ENCODE data around the gene LHFPL3.

Gene LHFPL3

DNA sequence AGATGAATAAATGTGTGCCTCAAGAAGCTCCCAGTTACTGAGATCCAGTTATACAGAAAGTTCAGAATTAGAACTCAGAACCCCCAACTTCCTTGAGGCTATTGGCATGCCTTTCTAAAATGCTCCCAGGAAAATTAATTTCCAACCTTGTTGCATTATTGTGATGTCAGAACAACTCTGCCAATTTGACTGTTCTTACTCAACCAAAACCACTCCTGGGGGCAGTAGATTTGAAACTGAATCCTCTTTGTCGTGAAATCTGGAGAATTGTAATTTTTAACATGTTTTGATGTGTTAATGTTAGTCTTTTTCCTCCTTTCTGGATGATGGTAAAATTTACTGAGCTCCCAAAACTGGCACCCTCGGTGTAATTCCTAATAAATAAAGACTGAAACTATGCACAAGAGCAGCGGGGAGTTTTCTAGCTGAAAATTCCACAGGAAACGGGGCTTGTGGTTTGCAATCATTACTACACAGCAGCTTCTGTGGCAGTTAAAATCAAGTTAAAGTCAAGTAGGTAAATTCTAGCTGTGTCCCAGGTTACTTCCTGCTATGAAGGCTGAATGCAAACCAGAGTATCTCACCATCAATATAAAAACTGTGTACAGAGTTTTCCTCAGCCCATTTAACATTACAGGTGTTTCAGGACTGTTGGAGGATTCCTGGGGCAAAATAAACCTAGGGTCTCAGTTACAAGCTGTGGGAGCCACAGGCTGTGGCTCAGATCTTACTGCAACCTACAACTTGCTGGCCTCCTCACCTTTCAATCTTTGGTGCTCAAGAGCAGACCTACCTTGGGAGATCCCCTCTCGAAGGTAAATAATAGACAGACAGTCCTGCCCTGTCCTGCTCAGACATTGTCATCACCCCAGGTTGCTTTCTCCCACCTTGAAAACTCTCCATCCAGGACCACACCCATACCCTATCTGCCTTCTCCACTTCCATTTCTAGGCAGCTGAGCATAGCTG, 529.3 kb downstream of the LHFPL3 start:
- DNase-seq: peak; percentile 55

DNA sequence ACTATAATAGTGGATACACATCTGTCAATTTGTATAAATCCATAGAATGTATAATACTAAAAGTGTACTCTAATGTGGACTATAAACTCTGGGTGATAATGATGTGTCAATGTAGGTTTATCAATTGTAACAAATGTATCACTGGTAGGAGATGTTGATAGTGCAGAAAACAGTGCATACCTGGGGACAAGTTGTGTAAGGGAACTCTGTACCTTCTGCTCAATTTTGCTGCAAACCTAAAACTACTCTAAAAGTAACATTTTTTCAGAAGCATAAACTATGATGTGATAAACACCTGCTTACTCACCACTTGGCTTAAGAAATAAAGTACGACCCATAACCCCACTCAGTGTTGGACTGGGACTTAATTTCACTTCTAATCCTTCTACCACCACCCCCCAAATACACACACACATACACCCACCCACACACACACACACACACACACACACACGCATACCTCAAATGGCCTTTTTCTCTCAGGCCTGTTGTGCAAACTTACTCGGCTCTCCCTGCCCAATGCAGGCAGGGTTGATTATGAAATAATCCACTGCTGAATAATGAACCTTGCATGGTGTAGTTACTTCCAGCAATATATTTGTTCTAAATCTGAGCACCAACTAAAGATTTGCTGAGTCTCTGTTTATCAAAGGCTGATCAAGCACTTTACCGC, 531.5 kb downstream of the LHFPL3 start:
- no peak for DNase-seq

- no peak for DNase-seq
Measured at GRCh38 chr7:104861729-104862390, 533.5 kb downstream of the LHFPL3 start.

DNA sequence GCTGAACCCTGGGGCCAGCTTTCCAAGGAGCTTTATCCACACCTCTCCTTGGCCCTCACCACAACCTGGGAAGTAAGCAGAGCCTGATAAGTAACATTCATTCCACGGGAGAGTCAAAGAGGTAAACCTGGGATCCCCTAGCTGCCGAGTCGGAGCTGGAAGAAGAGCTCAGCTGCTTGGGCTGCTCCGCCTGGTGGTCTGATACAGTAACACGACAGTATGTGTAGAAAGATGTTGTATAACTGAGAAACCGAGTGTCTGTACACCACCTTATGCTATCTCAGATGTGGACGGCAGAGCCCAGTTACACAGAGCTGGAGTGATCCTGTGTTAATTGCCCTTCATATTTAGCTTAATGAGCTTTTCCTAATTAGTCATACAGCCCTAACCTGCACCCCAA, 534.3 kb downstream of the LHFPL3 start:
- peak; percentile 61 for DNase-seq

DNA sequence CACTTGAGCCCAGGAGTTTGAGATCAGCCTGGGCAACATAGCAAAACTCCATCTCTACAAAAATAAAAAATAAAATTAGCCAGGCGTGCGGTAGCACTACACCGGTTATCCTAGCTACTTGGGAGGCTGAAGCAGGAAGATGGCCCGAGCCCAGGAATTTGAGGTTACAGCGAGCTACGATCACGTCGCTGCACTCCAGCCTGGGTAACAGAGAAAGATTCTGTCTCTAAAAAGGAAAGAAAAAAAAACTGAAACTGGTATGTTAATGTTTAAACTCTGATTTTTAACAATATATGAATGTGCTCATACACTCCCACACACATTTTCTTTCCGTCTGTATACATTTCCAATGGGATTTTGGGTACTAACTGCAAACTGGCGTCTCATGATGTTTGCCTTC, 545.0 kb downstream of the LHFPL3 start:
- no peak for DNase-seq

DNA sequence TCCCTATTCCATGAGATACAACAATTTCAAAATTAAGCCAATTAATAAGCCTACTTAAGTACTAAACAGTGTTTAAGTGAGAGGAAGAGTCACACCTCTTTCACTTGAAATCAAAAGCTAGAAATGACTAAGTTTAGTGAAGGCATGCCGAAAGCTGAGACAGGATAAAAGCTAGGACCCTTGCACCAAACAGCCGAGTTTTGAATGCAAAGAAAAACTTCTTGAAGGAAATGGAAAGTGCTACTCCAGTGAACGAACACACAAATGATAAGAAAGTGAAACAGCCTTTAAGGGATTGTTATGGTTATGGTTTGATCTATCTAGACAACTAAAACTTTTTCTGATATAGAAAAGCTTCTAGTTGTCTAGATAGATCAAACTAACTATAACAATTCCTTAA, 550.2 kb downstream of the LHFPL3 start:
- DNase-seq: no peak

- DNase-seq: peak; percentile 69
Measured at GRCh38 chr7:104883248-104883717, 554.9 kb downstream of the LHFPL3 start.

GRCh38 chr7:104883718-104884452, 555.5 kb downstream of the LHFPL3 start:
- peak; percentile 80 for DNase-seq

GRCh38 chr7:104886651-104887050, 558.2 kb downstream of the LHFPL3 start:
- DNase-seq: no peak

DNA sequence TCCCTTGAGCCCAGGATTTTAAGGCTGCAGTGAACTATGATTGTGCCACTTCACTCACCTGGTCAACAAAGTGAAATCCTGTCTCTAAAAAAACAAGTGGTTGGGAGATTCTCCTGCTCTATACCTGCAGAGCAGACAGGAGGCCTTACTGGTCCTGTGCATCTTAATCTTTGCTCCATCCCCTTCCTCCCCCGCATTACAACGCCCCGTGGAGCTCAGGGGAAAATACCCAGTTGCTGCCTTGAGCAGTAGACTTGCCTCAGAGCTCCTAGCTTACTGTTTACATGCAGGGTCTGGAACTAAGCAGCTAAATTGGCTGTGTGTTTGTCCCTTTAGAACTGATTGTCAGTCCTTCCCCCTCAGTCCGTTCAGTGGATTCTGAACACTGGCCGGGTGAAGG, 561.8 kb downstream of the LHFPL3 start:
- DNase-seq: no peak

DNA sequence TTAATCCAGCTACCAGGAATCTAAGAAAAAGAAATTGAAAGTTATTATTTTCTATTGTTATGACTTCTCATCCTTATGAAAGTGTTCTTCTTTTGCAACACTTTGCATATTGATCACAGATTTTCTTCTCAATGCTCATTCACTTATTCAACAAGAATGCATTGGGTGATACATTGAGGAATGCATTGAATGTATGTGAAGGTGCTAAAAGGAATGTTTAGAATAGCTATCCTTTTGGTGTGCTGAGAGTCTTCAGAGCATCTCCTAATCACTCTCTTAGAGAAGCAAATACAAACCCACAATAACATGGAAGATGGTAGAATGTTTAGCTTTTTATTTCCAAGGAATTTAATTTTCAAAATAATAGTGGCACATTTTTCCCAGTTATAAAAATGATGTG, 563.5 kb downstream of the LHFPL3 start:
- no peak for DNase-seq

GRCh38 chr7:104894314-104894713, 565.9 kb downstream of the LHFPL3 start:
- DNase-seq: no peak

DNA sequence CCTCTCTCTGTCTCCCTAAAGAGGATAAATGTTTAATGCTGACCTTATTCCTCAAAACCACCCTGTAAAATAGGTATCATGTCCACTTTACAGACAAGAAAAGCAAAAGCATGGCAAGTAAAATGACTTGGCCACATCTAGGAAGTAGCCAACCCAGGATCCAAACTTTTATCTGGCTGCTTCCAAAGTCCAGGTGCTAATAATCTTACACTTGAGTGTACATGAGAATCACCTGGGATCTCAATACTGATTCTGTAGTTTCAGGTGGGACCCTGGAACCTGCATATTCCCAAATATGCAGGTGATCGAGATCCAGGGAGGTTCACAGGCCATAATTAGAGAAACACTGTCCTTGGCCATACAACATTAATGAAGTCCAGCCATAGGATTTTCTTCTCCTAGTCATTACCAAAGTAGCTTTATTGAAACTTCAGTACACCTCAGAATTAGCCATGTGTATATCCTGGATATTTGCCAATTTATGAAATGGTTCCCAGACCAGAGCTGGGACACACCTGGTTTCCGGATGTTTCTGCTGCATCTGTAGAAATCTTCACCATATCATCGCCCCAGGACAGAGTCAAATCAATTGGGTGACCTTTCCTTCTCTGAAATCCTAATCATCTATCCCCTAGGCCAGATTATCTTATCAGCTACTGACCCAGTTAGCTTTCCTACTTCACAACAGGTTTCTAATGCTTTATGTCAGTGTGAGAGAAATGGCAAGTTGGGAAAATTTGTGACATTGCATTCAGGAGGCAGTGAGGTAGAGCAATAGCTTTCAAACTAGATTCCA, 566.5 kb downstream of the LHFPL3 start:
- no peak for DNase-seq

DNA sequence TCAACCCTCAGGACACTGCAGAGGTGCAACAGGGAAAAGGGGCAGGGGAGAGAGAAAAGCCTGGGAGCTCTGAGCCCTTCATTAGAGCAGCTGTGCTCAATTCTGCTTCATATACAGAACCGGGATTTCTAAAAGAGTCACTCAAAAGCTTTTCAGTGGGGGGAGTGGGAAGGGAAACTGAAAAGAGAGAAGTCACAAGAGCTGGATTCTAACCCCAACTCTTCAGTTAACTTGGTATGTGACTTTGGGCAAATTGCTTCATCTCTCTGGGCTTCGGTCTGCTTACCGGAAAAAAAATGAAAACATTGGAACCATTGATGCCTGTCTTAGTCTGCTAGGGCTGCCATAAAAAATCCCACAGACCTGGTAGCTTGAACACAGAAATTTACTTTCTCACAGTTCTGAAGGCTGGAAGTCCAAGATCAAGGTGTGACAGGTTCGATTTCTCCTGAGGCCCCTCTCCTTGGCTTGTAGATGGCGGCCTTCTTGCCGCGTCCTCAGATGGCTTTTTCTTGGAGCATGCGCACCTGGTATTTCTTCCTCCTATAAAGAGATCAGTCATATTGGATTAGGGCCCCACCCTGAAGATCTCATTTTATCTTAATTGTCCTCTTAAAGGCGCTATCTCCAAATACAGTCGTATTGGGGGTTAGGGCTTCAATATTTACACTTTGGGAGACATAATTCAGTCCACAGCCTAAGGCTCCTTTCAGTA, 567.3 kb downstream of the LHFPL3 start:
- no peak for DNase-seq

- DNase-seq: no peak
Measured at GRCh38 chr7:104898434-104898833, 570.0 kb downstream of the LHFPL3 start.

DNA sequence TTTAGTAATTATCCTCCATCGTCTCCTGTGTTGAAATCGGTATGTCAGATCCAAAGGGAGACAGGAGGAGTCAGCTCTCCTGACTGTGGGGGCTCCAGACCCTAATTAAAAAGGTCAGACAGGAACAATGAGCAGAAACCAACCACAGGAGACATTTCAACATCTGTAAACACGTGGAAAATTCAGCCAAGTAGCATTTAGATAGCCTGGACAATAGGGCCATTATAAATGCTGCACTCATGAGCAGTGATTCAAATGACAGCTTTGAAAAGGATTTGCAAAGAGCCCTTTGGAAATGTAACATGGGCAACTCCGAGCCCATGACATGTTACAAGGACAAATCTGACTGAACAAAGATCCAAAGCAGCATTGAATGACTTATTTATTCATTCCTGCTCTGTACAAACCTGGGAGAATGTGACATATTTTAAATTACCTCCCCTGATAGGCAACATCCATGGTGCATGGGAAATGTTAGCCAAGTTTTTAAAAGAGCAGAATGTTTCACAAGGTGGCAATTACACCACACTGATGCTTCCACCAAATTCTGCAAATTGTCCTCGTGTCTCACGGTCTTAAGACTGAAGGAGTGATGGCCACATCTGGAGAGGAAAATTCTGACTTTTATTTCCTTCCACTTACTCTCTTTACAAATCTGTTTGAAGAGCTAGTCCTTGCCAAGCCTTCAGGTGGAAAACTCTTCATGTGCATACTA, 572.3 kb downstream of the LHFPL3 start:
- no peak for DNase-seq

DNA sequence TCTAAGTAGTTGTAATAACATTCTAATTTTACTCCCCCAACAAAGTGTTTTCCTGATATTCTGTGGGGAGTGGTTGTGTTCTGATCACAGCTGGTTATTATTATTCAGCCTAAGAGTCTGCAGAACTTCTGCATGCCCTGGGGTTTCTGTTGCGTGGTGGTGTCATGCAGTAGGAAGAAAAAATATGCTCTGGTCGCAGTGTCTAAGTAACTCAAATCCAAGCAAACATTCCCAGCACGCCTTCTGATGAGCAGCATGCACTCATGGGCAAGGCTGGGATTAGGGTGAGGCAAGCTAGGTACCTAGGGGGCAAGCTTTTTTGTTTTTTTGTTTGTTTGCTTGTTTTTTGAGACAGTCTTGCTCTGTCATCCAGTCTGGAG, 572.8 kb downstream of the LHFPL3 start:
- DNase-seq: no peak

- DNase-seq: no peak
Measured at GRCh38 chr7:104902183-104902582, 573.8 kb downstream of the LHFPL3 start.

DNA sequence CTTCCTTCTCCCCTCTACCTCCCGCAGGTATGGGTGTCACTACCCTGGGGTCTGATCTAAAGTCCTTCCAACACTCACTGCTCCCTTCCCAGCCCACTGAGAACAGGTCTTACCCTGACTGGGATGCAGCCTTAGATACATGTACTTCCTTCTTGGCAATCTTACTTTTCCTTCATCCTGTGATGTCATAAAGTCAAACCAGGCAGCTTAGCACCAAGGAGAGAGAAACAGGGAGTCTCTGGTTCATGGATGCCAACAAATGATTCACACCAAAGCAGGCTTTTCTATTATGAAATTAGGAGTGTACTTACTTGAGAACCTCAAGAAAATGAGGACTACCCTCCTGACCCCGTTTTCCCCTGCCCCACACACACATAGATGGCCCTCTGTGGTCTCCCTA, 574.6 kb downstream of the LHFPL3 start:
- no peak for DNase-seq

DNA sequence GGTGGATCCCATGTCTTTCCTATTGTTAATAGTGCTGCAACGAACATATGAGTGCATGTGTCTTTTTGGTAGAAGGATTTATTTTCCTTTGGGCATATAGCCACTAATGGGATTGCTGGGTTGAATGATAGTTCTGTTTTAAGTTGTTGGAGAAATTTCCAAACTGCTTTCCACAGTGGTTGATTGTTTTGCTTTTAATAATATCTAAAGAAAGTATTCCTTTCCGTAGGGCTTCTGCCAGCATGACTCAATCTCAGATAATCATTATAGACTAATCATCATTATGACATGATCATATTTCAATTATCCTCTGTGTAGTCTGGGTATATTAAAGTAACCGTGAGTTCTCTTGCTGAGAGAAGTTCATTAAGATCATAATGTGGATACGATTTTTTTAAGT, 575.4 kb downstream of the LHFPL3 start:
- DNase-seq: no peak

DNA sequence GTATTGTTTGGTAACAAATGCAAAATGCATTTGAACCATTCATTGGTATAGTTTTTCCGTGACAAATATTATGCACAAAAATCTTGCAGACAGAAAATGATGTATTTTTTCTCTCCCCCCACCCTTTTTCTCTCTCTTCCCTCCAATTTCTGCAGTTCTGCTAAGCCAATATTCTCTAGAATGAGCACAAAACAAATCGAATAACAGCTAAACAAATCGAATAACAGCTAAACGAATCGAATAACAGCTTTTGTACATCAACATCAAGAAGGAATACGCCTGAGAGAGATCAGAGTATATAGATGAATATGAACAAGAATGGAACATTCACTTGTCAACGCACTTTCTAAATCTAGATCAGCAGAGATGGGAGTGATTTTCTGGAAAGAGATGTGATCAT, 577.6 kb downstream of the LHFPL3 start:
- DNase-seq: no peak

All from NCI-H526 treated with DMSO at 0.1 percent for 48 hours (cell line).